Transverse colon (tissue), 3 donors: Measurements from ENCODE around the gene IFITM2.

Source experiments
- CTCF ChIP-seq, 5 experiments: fragments of 200-600 bp in 3 of 5; fragments of 450-650 bp in 2 of 5; sonication (generic) in 3 of 5; IDR thresholded peaks; 1 replicate in 2 of 5; 2 replicates in 3 of 5; pipeline ENCODE4 v1.5.1; 2016 to 2017; ENCODE audit warnings: antibody characterized with exemption in 5 of 5, inconsistent platforms in 3 of 5, mild to moderate bottlenecking in 2 of 5, moderate library complexity in 1 of 5
- EP300 ChIP-seq: sonication (generic); formaldehyde crosslinking; IDR thresholded peaks from one replicate; pipeline ENCODE4 v1.6.1; 2017; ENCODE audit warnings: antibody characterized with exemption, low read depth
- POLR2A ChIP-seq: fragments of 450-650 bp; IDR thresholded peaks from one replicate; pipeline ENCODE4 v1.6.1; 2016; ENCODE audit warnings: antibody characterized with exemption, mild to moderate bottlenecking, moderate library complexity

- TF ChIP-seq EP300, result no peak
- TF ChIP-seq POLR2A, result no peak
- no peak for TF ChIP-seq CTCF (IDR thresholded peaks at IDR 0.05)
Observed at GRCh38 chr11:278001-278951, 29.3 kb upstream of the IFITM2 start, which contains the start of gene NLRP6.
